GM12878 (cell line): ENCODE data around the gene UBE3C. TPM values are rescaled to one million over a fixed set of nuclear protein-coding genes. Genes with fewer than 3 reads are reported as not detected.

ENCODE experiments used
- MXI1 ChIP-seq: fragments of 150-350 bp; IDR thresholded peaks from 2 replicates; pipeline ENCODE4 v1.6.1; 2011; ENCODE audit warnings: low read depth, mild to moderate bottlenecking, inconsistent platforms, low read length, improper control_type of control experiment
- PML ChIP-seq: IDR thresholded peaks from 2 replicates; pipeline ENCODE4 v1.6.1; 2012; ENCODE audit warnings: low read length, inconsistent platforms
- SPI1 ChIP-seq: IDR thresholded peaks from 2 replicates; pipeline ENCODE4 v1.6.1; 2011; ENCODE audit warnings: low read depth, mild to moderate bottlenecking, low read length, moderate library complexity, borderline replicate concordance; ENCODE audit not compliant: insufficient read depth
- polyA plus RNA-seq, 11 experiments: library from polyadenylated mRNA; depleted of rRNA in 4 of 11; unstranded in 6 of 11; stranded (reverse) in 5 of 11; fragments of >200 nt; fragmentation: Nextera tagmentation in 4 of 11; fragmentation: Illumina TruSeq in 1 of 11; extraction: Ambion mirVana in 4 of 11; extraction: Trizol in 1 of 11; gene quantifications; 1 replicate in 1 of 11; 2 replicates in 10 of 11; pipeline versions ENCODE4 v1.2.1 to v1.2.3, GENCODE V29; 2011 to 2016; ENCODE audit warnings: inconsistent platforms in 2 of 11, missing spikeins in 2 of 11, low read depth in 1 of 11
- total RNA-seq, 4 experiments: library from RNA; depleted of rRNA in 3 of 4; stranded (reverse); fragments of >200 nt in 3 of 4; fragmentation: Illumina TruSeq in 1 of 4; extraction: Trizol in 1 of 4; gene quantifications; 2 replicates each; pipeline versions ENCODE4 v1.2.1 to v1.2.3, GENCODE V29; 2013 to 2021
- TF ChIP-seq, protein P1 (sequence below): IDR thresholded peaks from 2 replicates; pipeline ENCODE4 v1.6.1; 2011; ENCODE audit warnings: low read depth, low read length, improper control_type of control experiment, borderline replicate concordance
- TF ChIP-seq, protein P2 (sequence below), 3 experiments: IDR thresholded peaks in 2 of 3; conservative IDR thresholded peaks in 1 of 3; 2 replicates each; pipeline ENCODE4 v1.5.1; 2011; ENCODE audit warnings: low read depth in 3 of 3, low read length in 3 of 3, mild to moderate bottlenecking in 3 of 3, control low read depth in 2 of 3, moderate library complexity in 2 of 3, inconsistent platforms in 1 of 3, mixed read lengths in 1 of 3; ENCODE audit not compliant: control insufficient read depth in 2 of 3, insufficient read depth in 1 of 3; ENCODE audit errors: extremely low read depth in 1 of 3
- TF ChIP-seq, protein P3 (sequence below): IDR thresholded peaks from 2 replicates; pipeline ENCODE4 v1.6.1; 2011; ENCODE audit warnings: low read depth, mild to moderate bottlenecking, low read length, moderate library complexity, borderline replicate concordance; ENCODE audit errors: extremely low read depth
- TF ChIP-seq, protein P4 (sequence below): IDR thresholded peaks from 2 replicates; pipeline ENCODE4 v1.6.1; 2011; ENCODE audit warnings: borderline replicate concordance, low read depth, mild to moderate bottlenecking, moderate library complexity, low read length; ENCODE audit not compliant: insufficient read depth, poor library complexity, severe bottlenecking

The UBE3C gene
- total and polyA plus RNA-seq, 10 of the 15 experiments (the other 5 are each of a cell fraction or from before 2014, with no cell fraction given): 7.9 to 65.9 (median 45.2) TPM

DNA sequence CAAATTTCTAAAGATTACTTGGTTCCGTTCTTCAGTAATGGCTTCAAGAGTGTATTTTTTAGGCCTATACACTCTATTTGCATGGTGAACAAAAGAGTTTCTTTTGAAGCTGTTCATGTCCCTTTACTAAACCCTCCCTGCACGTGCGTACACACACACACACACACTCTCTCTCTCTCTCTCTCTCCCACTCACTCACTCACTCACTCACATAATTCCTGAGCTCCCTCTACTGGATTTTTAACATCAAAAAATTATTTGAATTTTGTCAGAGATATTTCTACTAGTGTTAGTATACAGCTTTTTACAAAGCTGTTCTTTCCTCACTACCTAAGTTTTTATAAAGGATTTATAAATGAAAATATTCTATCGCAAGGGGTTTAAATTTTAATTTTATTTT lies 85.9 kb downstream of the UBE3C start (continued):
- TF ChIP-seq, protein P1, sequence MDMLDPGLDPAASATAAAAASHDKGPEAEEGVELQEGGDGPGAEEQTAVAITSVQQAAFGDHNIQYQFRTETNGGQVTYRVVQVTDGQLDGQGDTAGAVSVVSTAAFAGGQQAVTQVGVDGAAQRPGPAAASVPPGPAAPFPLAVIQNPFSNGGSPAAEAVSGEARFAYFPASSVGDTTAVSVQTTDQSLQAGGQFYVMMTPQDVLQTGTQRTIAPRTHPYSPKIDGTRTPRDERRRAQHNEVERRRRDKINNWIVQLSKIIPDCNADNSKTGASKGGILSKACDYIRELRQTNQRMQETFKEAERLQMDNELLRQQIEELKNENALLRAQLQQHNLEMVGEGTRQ: no peak
- TF ChIP-seq PML (no peak), MXI1 (no peak), SPI1 (no peak)
- TF ChIP-seq, protein P2, sequence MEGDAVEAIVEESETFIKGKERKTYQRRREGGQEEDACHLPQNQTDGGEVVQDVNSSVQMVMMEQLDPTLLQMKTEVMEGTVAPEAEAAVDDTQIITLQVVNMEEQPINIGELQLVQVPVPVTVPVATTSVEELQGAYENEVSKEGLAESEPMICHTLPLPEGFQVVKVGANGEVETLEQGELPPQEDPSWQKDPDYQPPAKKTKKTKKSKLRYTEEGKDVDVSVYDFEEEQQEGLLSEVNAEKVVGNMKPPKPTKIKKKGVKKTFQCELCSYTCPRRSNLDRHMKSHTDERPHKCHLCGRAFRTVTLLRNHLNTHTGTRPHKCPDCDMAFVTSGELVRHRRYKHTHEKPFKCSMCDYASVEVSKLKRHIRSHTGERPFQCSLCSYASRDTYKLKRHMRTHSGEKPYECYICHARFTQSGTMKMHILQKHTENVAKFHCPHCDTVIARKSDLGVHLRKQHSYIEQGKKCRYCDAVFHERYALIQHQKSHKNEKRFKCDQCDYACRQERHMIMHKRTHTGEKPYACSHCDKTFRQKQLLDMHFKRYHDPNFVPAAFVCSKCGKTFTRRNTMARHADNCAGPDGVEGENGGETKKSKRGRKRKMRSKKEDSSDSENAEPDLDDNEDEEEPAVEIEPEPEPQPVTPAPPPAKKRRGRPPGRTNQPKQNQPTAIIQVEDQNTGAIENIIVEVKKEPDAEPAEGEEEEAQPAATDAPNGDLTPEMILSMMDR (IDR thresholded peaks at IDR 0.05 in 2 of 3, conservative IDR thresholded peaks at IDR 0.05 in 1 of 3; ENCODE audit: control insufficient read depth in 2 of 3, extremely low read depth in 1 of 3, insufficient read depth in 1 of 3, low read depth in 3 of 3, low read length in 3 of 3): peak in 1 of 3 experiments; percentile 12; a peak in 1 of 6 replicates
- TF ChIP-seq, protein P3, sequence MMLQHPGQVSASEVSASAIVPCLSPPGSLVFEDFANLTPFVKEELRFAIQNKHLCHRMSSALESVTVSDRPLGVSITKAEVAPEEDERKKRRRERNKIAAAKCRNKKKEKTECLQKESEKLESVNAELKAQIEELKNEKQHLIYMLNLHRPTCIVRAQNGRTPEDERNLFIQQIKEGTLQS: no peak
- TF ChIP-seq, protein P4, sequence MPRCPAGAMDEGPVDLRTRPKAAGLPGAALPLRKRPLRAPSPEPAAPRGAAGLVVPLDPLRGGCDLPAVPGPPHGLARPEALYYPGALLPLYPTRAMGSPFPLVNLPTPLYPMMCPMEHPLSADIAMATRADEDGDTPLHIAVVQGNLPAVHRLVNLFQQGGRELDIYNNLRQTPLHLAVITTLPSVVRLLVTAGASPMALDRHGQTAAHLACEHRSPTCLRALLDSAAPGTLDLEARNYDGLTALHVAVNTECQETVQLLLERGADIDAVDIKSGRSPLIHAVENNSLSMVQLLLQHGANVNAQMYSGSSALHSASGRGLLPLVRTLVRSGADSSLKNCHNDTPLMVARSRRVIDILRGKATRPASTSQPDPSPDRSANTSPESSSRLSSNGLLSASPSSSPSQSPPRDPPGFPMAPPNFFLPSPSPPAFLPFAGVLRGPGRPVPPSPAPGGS: no peak
